Activated T-cell treated with anti-CD3 and anti-CD28 coated beads for 1 hour (primary cell): ENCODE data around the gene FNDC7.
"Not testable (repeated sequence)": the region's sequence is repeated elsewhere in the genome, so short reads cannot be mapped to it uniquely, and the experiment has no call there.

Experiments used
- DNase-seq: peaks from one replicate; pipeline ENCODE4 v3.0.0-alpha.2; 2020; ENCODE audit warnings: low read depth

The FNDC7 gene

GRCh38 chr1:108712606-108713150, at the start of gene FNDC7:
TSS of gene FNDC7 (plus strand) at chr1:108712908. CDS start at chr1:108712934, 26 bp downstream.
- no peak for DNase-seq

GRCh38 chr1:108663074-108663473, 49.6 kb upstream of the FNDC7 start:
- no peak for DNase-seq

- no peak for DNase-seq
These were observed 48.2 kb upstream of the FNDC7 start for GRCh38 chr1:108664481-108664880.

GRCh38 chr1:108665067-108665466, 47.6 kb upstream of the FNDC7 start:
- DNase-seq: no peak

- DNase-seq: no peak
These were observed 46.9 kb upstream of the FNDC7 start for GRCh38 chr1:108665771-108666170.

GRCh38 chr1:108667422-108667821, 45.3 kb upstream of the FNDC7 start:
- not testable (repeated sequence) for DNase-seq

GRCh38 chr1:108668777-108669176, 43.9 kb upstream of the FNDC7 start:
- DNase-seq: no peak

GRCh38 chr1:108669679-108670078, 43.0 kb upstream of the FNDC7 start:
- no peak for DNase-seq

GRCh38 chr1:108670131-108670773, 42.5 kb upstream of the FNDC7 start:
- no peak for DNase-seq

- no peak for DNase-seq
These were observed 41.6 kb upstream of the FNDC7 start for GRCh38 chr1:108671143-108671542.

GRCh38 chr1:108678706-108679105, 34.0 kb upstream of the FNDC7 start:
- DNase-seq: no peak

GRCh38 chr1:108679586-108680213, 33.0 kb upstream of the FNDC7 start:
- DNase-seq: no peak

- DNase-seq: not testable (repeated sequence)
These were observed 31.0 kb upstream of the FNDC7 start for GRCh38 chr1:108681701-108682100.

GRCh38 chr1:108685529-108685928, 27.2 kb upstream of the FNDC7 start:
- no peak for DNase-seq

GRCh38 chr1:108686614-108687313, 25.9 kb upstream of the FNDC7 start:
- DNase-seq: no peak

GRCh38 chr1:108691128-108691941, 21.4 kb upstream of the FNDC7 start:
- DNase-seq: no peak

- peak; percentile 85 for DNase-seq
These were observed 20.6 kb upstream of the FNDC7 start, which contains the start of gene PRPF38B for GRCh38 chr1:108691942-108692723. TSS of gene PRPF38B (plus strand) at chr1:108692310. CDS start at chr1:108692592, 282 bp downstream.

- DNase-seq: peak; percentile 52
These were observed 19.7 kb upstream of the FNDC7 start for GRCh38 chr1:108692724-108693655.

GRCh38 chr1:108695535-108695934, 17.2 kb upstream of the FNDC7 start:
- no peak for DNase-seq
